GM19035 (cell line): ENCODE results near the gene HNF1A.

Source experiments
- ATAC-seq: cut with Tn5 transposase; IDR thresholded peaks from one replicate; pipeline ENCODE4 v1.9.1; 2021; ENCODE audit not compliant: unreplicated experiment

Gene HNF1A

GRCh38 chr12:120959111-120959878 lies 19.0 kb upstream of the HNF1A start:
- ATAC-seq: no peak

- ATAC-seq: no peak
Observed at GRCh38 chr12:120960657-120961056, 17.7 kb upstream of the HNF1A start.

GRCh38 chr12:120961604-120962531 lies 16.5 kb upstream of the HNF1A start:
- ATAC-seq: no peak

- no peak for ATAC-seq
Observed at GRCh38 chr12:120962532-120963020, 15.8 kb upstream of the HNF1A start.

GRCh38 chr12:120964298-120964697 lies 14.0 kb upstream of the HNF1A start:
- no peak for ATAC-seq

- ATAC-seq: no peak
Observed at GRCh38 chr12:120965534-120966091, 12.7 kb upstream of the HNF1A start.

- ATAC-seq: no peak
Observed at GRCh38 chr12:120970310-120970709, 8.0 kb upstream of the HNF1A start.

GRCh38 chr12:120971299-120972180 lies 6.8 kb upstream of the HNF1A start:
- no peak for ATAC-seq

GRCh38 chr12:120972870-120973543 lies 5.3 kb upstream of the HNF1A start:
- ATAC-seq: no peak

GRCh38 chr12:120977531-120978295 lies 630 bp upstream of the HNF1A start:
- ATAC-seq: no peak

GRCh38 chr12:120979220-120979861 lies 998 bp downstream of the HNF1A start:
- ATAC-seq: no peak

- ATAC-seq: no peak
Observed at GRCh38 chr12:120979862-120980696, 1.7 kb downstream of the HNF1A start.

- no peak for ATAC-seq
Observed at GRCh38 chr12:120980800-120981368, 2.5 kb downstream of the HNF1A start.

GRCh38 chr12:120981407-120981941 lies 3.1 kb downstream of the HNF1A start:
- no peak for ATAC-seq

- ATAC-seq: no peak
Observed at GRCh38 chr12:120982659-120983058, 4.3 kb downstream of the HNF1A start.

- no peak for ATAC-seq
Observed at GRCh38 chr12:120983759-120984158, 5.4 kb downstream of the HNF1A start.

- no peak for ATAC-seq
Observed at GRCh38 chr12:120984351-120984898, 6.1 kb downstream of the HNF1A start.
